Urothelium cell line (cell line): Measurements from ENCODE around the gene GKN2.
A peak's percentile ranks its signal among the peaks of the same experiment; 100 is the strongest.
"Not testable (repeated sequence)": the region's sequence is repeated elsewhere in the genome, so short reads cannot be mapped to it uniquely, and the experiment has no call there.

ENCODE experiments used
- DNase-seq: peaks from one replicate; pipeline ENCODE4 v3.0.0; 2011; ENCODE audit warnings: low spot score, mixed read lengths
- FAIRE-seq: peaks from 2 replicates; lab custom pipeline; 2011; peaks lifted over from hg19 to GRCh38; lab: Jason Lieb, UNC

The GKN2 gene

GRCh38 chr2:68964282-68964681, 11.6 kb upstream of the GKN2 start:
- FAIRE-seq (no peak), DNase-seq (no peak)

GRCh38 chr2:68961380-68961779, 8.7 kb upstream of the GKN2 start:
- FAIRE-seq = peak; percentile 89
- DNase-seq = no peak

- DNase-seq (no peak), FAIRE-seq (peak; percentile 59)
Measured at GRCh38 chr2:68959001-68959400, 6.3 kb upstream of the GKN2 start.

GRCh38 chr2:68955432-68955831, 2.7 kb upstream of the GKN2 start:
- not testable (repeated sequence) for DNase-seq, FAIRE-seq

- FAIRE-seq (no peak), DNase-seq (no peak)
Measured at GRCh38 chr2:68951899-68952298, 794 bp downstream of the GKN2 start.

GRCh38 chr2:68948710-68949109, 4.0 kb downstream of the GKN2 start:
- FAIRE-seq (no peak), DNase-seq (no peak)

- FAIRE-seq = no peak
- no peak for DNase-seq
Measured at GRCh38 chr2:68946117-68946516, 6.6 kb downstream of the GKN2 start.

- FAIRE-seq (peak; percentile 88), DNase-seq (peak; percentile 83)
Measured at GRCh38 chr2:68943581-68944568, 8.8 kb downstream of the GKN2 start.

GRCh38 chr2:68942827-68943226, 9.9 kb downstream of the GKN2 start:
- DNase-seq = no peak
- no peak for FAIRE-seq

GRCh38 chr2:68940369-68940768, 12.3 kb downstream of the GKN2 start:
- FAIRE-seq = no peak

GRCh38 chr2:68939962-68940361, 12.7 kb downstream of the GKN2 start:
- FAIRE-seq (no peak), DNase-seq (no peak)

More at GRCh38 chr2:68940369-68940768, 12.3 kb downstream of the GKN2 start:
- DNase-seq = no peak

GRCh38 chr2:68938938-68939337, 13.8 kb downstream of the GKN2 start:
- no peak for DNase-seq
- FAIRE-seq = no peak

- DNase-seq (no peak), FAIRE-seq (no peak)
Measured at GRCh38 chr2:68937346-68938055, 15.2 kb downstream of the GKN2 start.

- DNase-seq (no peak), FAIRE-seq (peak; percentile 74)
Measured at GRCh38 chr2:68936889-68937288, 15.8 kb downstream of the GKN2 start.

GRCh38 chr2:68936427-68936826, 16.3 kb downstream of the GKN2 start:
- FAIRE-seq (no peak), DNase-seq (no peak)

GRCh38 chr2:68935471-68935870, 17.2 kb downstream of the GKN2 start:
- peak; percentile 20 for FAIRE-seq

GRCh38 chr2:68934021-68934420, 18.7 kb downstream of the GKN2 start:
- no peak for FAIRE-seq
- DNase-seq = no peak

More at GRCh38 chr2:68935471-68935870, 17.2 kb downstream of the GKN2 start:
- DNase-seq = no peak

- no peak for FAIRE-seq
- DNase-seq = no peak
Measured at GRCh38 chr2:68932402-68932801, 20.3 kb downstream of the GKN2 start.

GRCh38 chr2:68931799-68932198, 20.9 kb downstream of the GKN2 start:
- FAIRE-seq = no peak
- DNase-seq = no peak

- DNase-seq = no peak
- FAIRE-seq = no peak
Measured at GRCh38 chr2:68931149-68931711, 21.5 kb downstream of the GKN2 start.

GRCh38 chr2:68926796-68927195, 25.9 kb downstream of the GKN2 start:
- DNase-seq = peak; percentile 48
- no peak for FAIRE-seq
